Bronchial epithelial cell (primary cell): ENCODE measurements around the gene ZNF800. TPM values are rescaled to one million over a fixed set of nuclear protein-coding genes. Genes with fewer than 3 reads are reported as not detected.
A peak's percentile ranks its signal among the peaks of the same experiment; 100 is the strongest.

Experiments used
- DNase-seq: peaks from one replicate; pipeline ENCODE4 v3.0.0-alpha.2; 2010; ENCODE audit warnings: low read depth
- FAIRE-seq: peaks from 2 replicates; lab custom pipeline; 2011; peaks lifted over from hg19 to GRCh38; lab: Jason Lieb, UNC
- H3K27me3 ChIP-seq: 2 replicates; pipeline ENCODE4 v1.5.1; 2011; ENCODE audit warnings: low read length; ENCODE audit not compliant: control insufficient read depth, insufficient read depth
- H3K36me3 ChIP-seq: 2 replicates; pipeline ENCODE4 v1.5.1; 2011; ENCODE audit warnings: low read length; ENCODE audit not compliant: control insufficient read depth, insufficient read depth
- H3K4me3 ChIP-seq: 2 replicates; pipeline ENCODE4 v1.5.1; 2011; ENCODE audit warnings: mild to moderate bottlenecking, low read depth, low read length, control low read depth
- total RNA-seq: library from RNA; depleted of rRNA; stranded (reverse); fragments of >200 nt; gene quantifications from 2 replicates; pipeline ENCODE4 v1.2.1, GENCODE V29; 2014
- TF ChIP-seq, protein P1 (sequence below): IDR thresholded peaks from 2 replicates; pipeline ENCODE4 v1.5.1; 2011; ENCODE audit warnings: mild to moderate bottlenecking, moderate library complexity, low read length, control low read depth, inconsistent platforms; ENCODE audit not compliant: insufficient read depth, severe bottlenecking

Gene ZNF800
- total RNA-seq, 1 donor from 2014 or later: 14.5 TPM

DNA sequence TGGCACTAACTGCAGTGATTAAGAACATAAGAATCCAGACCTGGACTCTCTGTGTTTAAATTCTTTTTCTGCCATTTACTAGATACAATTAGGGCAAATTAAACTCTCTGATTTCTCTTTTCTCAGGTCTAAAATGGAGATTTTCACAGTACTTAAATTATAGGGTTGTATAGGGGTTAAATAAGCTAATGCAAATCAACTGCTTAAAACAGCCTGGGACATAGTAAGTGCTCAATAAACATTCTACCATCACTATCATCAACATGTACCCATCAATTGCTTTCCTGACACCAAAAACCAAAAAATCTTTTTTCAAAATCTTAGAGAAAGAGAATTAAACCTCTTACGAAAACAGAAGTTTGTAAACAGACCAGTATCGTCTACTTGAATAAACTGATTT lies 4.5 kb downstream of the ZNF800 start:
- FAIRE-seq (no peak), DNase-seq (no peak)
- Histone ChIP-seq H3K4me3 (no peak overlapping the region), H3K36me3 (no peaks in the 10 kb centered on the region), H3K27me3 (no peaks in the 10 kb centered on the region)
- TF ChIP-seq, protein P1, sequence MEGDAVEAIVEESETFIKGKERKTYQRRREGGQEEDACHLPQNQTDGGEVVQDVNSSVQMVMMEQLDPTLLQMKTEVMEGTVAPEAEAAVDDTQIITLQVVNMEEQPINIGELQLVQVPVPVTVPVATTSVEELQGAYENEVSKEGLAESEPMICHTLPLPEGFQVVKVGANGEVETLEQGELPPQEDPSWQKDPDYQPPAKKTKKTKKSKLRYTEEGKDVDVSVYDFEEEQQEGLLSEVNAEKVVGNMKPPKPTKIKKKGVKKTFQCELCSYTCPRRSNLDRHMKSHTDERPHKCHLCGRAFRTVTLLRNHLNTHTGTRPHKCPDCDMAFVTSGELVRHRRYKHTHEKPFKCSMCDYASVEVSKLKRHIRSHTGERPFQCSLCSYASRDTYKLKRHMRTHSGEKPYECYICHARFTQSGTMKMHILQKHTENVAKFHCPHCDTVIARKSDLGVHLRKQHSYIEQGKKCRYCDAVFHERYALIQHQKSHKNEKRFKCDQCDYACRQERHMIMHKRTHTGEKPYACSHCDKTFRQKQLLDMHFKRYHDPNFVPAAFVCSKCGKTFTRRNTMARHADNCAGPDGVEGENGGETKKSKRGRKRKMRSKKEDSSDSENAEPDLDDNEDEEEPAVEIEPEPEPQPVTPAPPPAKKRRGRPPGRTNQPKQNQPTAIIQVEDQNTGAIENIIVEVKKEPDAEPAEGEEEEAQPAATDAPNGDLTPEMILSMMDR: no peak

DNA sequence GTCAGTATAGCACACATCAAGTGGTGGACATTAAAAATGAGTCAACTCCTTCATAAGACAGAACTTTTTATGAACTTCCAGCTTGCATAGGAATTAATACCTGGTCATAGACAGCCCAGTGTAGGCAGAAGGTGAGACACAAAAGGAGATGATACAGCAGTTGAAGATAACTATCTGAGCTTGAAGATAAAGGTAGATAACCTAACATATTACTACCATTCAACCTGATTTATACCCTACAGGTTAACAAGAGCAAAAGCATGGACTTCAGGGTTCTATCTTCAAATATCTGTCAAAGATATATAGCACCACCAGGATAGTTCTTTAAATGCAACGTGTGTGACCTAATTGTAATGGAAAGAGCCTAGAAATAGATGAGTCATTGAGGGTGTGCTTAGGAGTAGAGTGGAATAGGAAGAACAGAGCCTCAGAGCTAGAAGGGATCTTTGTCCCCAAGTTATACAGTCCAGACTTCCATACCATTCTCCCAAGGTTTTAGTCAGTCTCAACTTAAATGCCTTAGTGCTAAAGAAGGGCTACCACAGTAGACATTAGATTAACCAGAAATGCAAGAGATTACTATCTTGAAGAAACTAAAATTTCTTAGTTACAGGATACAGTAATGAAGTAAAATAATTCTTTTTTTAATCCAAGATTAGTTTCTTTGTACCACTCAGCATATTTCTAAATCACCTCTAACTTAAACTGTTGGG lies 9.2 kb downstream of the ZNF800 start:
- peak; percentile 69 for DNase-seq
- Histone ChIP-seq H3K4me3 (no peak overlapping the region), H3K36me3 (peaks cover 1% of the 10 kb centered on the region), H3K27me3 (no peaks in the 10 kb centered on the region)
- FAIRE-seq: no peak
- TF ChIP-seq, protein P1: no peak

DNA sequence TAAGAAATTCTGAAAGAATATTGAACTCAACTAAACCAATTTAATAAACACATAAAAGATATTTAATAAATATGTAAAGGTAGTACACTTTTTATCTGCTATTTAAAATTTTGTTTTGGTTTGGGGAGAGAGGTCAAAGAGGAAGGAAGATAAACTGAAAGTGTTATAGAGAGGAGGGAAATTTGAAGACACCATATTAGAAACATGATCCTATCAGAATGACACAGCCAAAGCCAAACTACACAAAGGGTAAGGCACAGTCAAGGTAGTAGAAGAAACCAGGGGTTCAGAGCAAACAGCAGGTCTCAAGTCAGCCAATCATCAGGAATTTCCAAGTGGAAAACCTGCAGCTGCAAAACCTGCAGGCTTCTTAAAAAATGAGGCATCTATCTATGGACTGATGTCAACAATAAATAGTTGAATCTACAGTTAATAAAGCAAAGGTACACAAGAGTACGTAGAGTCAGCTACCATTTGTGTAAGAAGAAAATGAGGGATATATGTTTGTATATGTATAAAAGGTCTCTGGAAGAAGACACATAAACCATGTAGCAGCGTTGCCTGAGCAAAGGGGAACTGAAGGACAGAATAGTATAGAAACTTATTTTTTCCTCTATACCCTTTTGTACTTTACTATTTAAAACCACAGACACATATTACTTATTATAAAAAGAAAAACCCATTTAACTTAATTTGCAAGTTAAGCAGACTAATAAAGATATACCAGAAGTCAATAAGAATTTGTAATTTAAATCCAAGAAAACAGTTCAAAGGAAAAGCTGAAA lies 10.0 kb downstream of the ZNF800 start:
- no peak for FAIRE-seq
- TF ChIP-seq, protein P1: no peak
- no peak for DNase-seq
- peaks cover 1% of the 10 kb centered on the region for H3K36me3 ChIP-seq
- no peak overlapping the region for H3K4me3 ChIP-seq
- no peaks in the 10 kb centered on the region for H3K27me3 ChIP-seq

DNA sequence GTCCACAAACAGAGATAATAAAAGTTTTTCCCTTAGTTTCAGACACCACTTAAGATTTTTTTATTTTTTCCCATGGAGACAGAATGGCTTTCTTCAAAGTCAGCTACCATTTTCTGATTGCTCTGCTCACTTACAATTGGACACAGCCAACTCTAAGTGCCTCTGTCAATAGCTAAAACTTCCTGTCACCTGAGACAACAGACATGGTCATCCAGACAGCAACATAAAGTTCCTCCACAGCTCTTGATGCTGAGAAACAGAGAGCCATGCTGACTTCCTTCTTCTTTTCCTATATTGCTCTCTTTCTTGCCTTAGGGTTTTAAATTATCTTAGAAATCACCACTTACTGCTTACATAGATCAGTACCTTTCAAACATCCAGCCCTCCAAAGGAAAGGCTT lies 12.0 kb downstream of the ZNF800 start:
- no peak for FAIRE-seq
- no peak for DNase-seq
- TF ChIP-seq, protein P1: no peak

DNA sequence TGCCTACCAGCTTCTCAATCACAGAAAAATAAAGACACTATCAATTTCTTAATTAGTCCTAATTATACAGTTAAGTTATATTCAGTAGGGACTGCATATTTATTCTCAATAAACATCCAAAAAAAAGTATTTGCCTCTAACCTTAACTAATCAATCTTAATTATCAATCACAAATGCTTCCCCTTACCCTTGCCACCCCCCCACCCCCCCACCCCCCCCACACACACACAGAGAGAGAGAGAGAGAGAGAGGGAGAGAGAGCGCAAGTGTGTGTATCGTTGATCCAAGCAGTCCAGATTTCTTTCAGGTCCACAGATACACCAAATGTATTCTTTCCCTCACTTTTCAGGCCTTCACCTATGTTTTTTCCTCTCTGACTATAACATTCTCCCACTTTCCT lies 12.9 kb downstream of the ZNF800 start:
- Histone ChIP-seq H3K36me3 (peaks cover 1% of the 10 kb centered on the region), H3K4me3 (no peak overlapping the region), H3K27me3 (no peaks in the 10 kb centered on the region)
- TF ChIP-seq, protein P1: no peak
- DNase-seq (no peak), FAIRE-seq (no peak)

More for the DNA sequence above, 12.0 kb downstream of the ZNF800 start:
- Histone ChIP-seq H3K36me3 (peaks cover 1% of the 10 kb centered on the region), H3K4me3 (no peak overlapping the region), H3K27me3 (no peaks in the 10 kb centered on the region)
